Measurements from ENCODE around the gene CRACR2B. TPM values are rescaled to one million over a fixed set of nuclear protein-coding genes. Genes with fewer than 3 reads are reported as not detected.
A peak's percentile ranks its signal among the peaks of the same experiment; 100 is the strongest.

CRACR2B gene
- total and polyA plus RNA-seq, 2 of the 13 experiments (the other 11 are each of a cell fraction or from before 2014, with no cell fraction given), result 14.9 to 21.0 TPM

- TF ChIP-seq, protein P1, sequence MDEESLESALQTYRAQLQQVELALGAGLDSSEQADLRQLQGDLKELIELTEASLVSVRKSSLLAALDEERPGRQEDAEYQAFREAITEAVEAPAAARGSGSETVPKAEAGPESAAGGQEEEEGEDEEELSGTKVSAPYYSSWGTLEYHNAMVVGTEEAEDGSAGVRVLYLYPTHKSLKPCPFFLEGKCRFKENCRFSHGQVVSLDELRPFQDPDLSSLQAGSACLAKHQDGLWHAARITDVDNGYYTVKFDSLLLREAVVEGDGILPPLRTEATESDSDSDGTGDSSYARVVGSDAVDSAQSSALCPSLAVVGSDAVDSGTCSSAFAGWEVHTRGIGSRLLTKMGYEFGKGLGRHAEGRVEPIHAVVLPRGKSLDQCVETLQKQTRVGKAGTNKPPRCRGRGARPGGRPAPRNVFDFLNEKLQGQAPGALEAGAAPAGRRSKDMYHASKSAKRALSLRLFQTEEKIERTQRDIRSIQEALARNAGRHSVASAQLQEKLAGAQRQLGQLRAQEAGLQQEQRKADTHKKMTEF (CRISPR knock-in tag; IDR thresholded peaks at IDR 0.05), result no peak
- TF ChIP-seq, protein P2, sequence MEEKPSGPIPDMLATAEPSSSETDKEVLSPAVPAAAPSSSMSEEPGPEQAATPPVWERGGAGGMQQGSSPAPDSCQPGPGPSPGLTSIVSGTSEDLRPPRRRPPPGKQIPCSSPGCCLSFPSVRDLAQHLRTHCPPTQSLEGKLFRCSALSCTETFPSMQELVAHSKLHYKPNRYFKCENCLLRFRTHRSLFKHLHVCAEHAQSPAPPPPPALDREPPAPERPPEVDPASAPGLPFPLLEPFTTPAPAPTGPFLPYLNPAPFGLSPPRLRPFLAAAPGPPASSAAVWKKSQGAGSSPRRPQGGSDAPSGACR (CRISPR knock-in tag; IDR thresholded peaks at IDR 0.05), result no peak
- no peak for TF ChIP-seq SPEN (CRISPR knock-in tag; IDR thresholded peaks at IDR 0.05; ENCODE audit: low read depth)
- TF ChIP-seq ZNF224 (CRISPR knock-in tag; IDR thresholded peaks at IDR 0.05), result no peak
- no peak for TF ChIP-seq ZNF530 (CRISPR knock-in tag; IDR thresholded peaks at IDR 0.05; ENCODE audit: low read depth)
- TF ChIP-seq SSRP1 (CRISPR knock-in tag; IDR thresholded peaks at IDR 0.05), result peak; percentile 23; the same call in 1 of the 2 replicates
- no peak for TF ChIP-seq PLRG1 (conservative IDR thresholded peaks at IDR 0.05)
- TF ChIP-seq ZNF790 (CRISPR knock-in tag; IDR thresholded peaks at IDR 0.05; ENCODE audit: borderline replicate concordance), result 0 out of 2 replicates have a peak, but pooled peaks have one; percentile 27
- TF ChIP-seq ZNF354B (CRISPR knock-in tag; IDR thresholded peaks at IDR 0.05), result no peak
- TF ChIP-seq AKAP8 (CRISPR knock-in tag; IDR thresholded peaks at IDR 0.05), result no peak
- TF ChIP-seq BCL6 (CRISPR knock-in tag; IDR thresholded peaks at IDR 0.05), result no peak
- TF ChIP-seq ETV6 (CRISPR knock-in tag; conservative IDR thresholded peaks at IDR 0.05), result no peak
- TF ChIP-seq ZNF343 (CRISPR knock-in tag; IDR thresholded peaks at IDR 0.05), result no peak; the same call in 1 of the 2 replicates
- TF ChIP-seq ZNF598 (CRISPR knock-in tag; IDR thresholded peaks at IDR 0.05; ENCODE audit: borderline replicate concordance), result no peak
- TF ChIP-seq ZFP36L2 (CRISPR knock-in tag; IDR thresholded peaks at IDR 0.05), result no peak
- TF ChIP-seq ZNF17 (CRISPR knock-in tag; IDR thresholded peaks at IDR 0.05), result no peak
- no peak for TF ChIP-seq ZNF44 (CRISPR knock-in tag; IDR thresholded peaks at IDR 0.05)
- no peak for TF ChIP-seq TEAD3 (CRISPR knock-in tag; optimal IDR thresholded peaks at IDR 0.05; ENCODE audit: borderline replicate concordance)
- TF ChIP-seq CBX5 (CRISPR knock-in tag; IDR thresholded peaks at IDR 0.05; ENCODE audit: borderline replicate concordance), result no peak
- no peak for TF ChIP-seq RARG (CRISPR knock-in tag; IDR thresholded peaks at IDR 0.05; ENCODE audit: low read depth)
- TF ChIP-seq ZNF335 (CRISPR knock-in tag; IDR thresholded peaks at IDR 0.05), result no peak
- TF ChIP-seq YY1 (IDR thresholded peaks at IDR 0.05; ENCODE audit: insufficient read depth, insufficient replicate concordance, low read depth, low read length), result no peak
- TF ChIP-seq PRDM15 (CRISPR knock-in tag; IDR thresholded peaks at IDR 0.05), result 0 out of 2 replicates have a peak, but pooled peaks have one; percentile 11
- TF ChIP-seq CCDC6 (CRISPR knock-in tag; IDR thresholded peaks at IDR 0.05), result no peak
- peak; percentile 77; the same call in 1 of the 2 replicates for TF ChIP-seq KDM2A (CRISPR knock-in tag; IDR thresholded peaks at IDR 0.05; ENCODE audit: borderline replicate concordance, low read depth)
- TF ChIP-seq ZNF264 (CRISPR knock-in tag; IDR thresholded peaks at IDR 0.05), result no peak
Measured at GRCh38 chr11:841981-842369, 14.3 kb downstream of the CRACR2B start (continued).

Data from HepG2 (cell line).